Smooth muscle cell (in vitro differentiated cells): ENCODE results near the gene ATXN10. TPM values are rescaled to one million over a fixed set of nuclear protein-coding genes. Genes with fewer than 3 reads are reported as not detected.

Experiments used
- DNase-seq: peaks from one replicate; lab custom pipeline; 2025; ENCODE audit not compliant: unreplicated experiment; lab: John Stamatoyannopoulos, UW
- H2AFZ ChIP-seq: fragments of 200-600 bp; sonication (generic); 2 replicates; pipeline ENCODE4 v1.6.0; 2016; ENCODE audit warnings: antibody characterized with exemption, low read depth, mild to moderate bottlenecking
- H3F3A ChIP-seq: fragments of 200-600 bp; sonication (generic); 2 replicates; pipeline ENCODE4 v1.6.0; 2017; ENCODE audit warnings: antibody characterized with exemption, low read depth
- H3K27ac ChIP-seq: fragments of 200-600 bp; sonication (generic); 2 replicates; pipeline ENCODE4 v1.5.1; 2016; ENCODE audit warnings: low read depth, mild to moderate bottlenecking
- H3K27me3 ChIP-seq: fragments of 200-600 bp; sonication (generic); 2 replicates; pipeline ENCODE4 v1.6.1; 2016; ENCODE audit warnings: low read depth, mild to moderate bottlenecking
- H3K36me3 ChIP-seq: fragments of 200-600 bp; sonication (generic); 2 replicates; pipeline ENCODE4 v1.5.1; 2016; ENCODE audit warnings: low read depth
- H3K4me1 ChIP-seq: fragments of 200-600 bp; sonication (generic); 2 replicates; pipeline ENCODE4 v1.5.1; 2016; ENCODE audit warnings: low read depth
- H3K4me2 ChIP-seq: fragments of 200-600 bp; sonication (generic); 2 replicates; pipeline ENCODE4 v1.6.0; 2016; ENCODE audit warnings: mild to moderate bottlenecking
- H3K4me3 ChIP-seq: fragments of 200-600 bp; sonication (generic); 2 replicates; pipeline ENCODE4 v1.5.1; 2016; ENCODE audit warnings: mild to moderate bottlenecking
- H3K79me2 ChIP-seq: fragments of 200-600 bp; sonication (generic); 2 replicates; pipeline ENCODE4 v1.6.0; 2016; ENCODE audit warnings: low read depth, mild to moderate bottlenecking
- H3K9ac ChIP-seq: fragments of 200-600 bp; sonication (generic); 2 replicates; pipeline ENCODE4 v1.6.0; 2016; ENCODE audit warnings: low read depth
- H3K9me3 ChIP-seq: fragments of 200-600 bp; sonication (generic); replicated peaks from 2 replicates; pipeline ENCODE4 v1.5.1; 2016; ENCODE audit warnings: low read depth
- H4K20me1 ChIP-seq: fragments of 200-600 bp; sonication (generic); 2 replicates; pipeline ENCODE4 v1.6.0; 2016; ENCODE audit warnings: low read depth
- CTCF ChIP-seq: fragments of 200-600 bp; sonication (generic); IDR thresholded peaks from 2 replicates; pipeline ENCODE4 v1.5.1; 2017; ENCODE audit warnings: borderline replicate concordance, mild to moderate bottlenecking, antibody characterized with exemption; ENCODE audit not compliant: insufficient read depth, poor library complexity, severe bottlenecking
- WGBS: methylation state at CpG from one replicate; pipeline ENCODE4 v1.1.7; 2016; ENCODE audit warnings: low lambda C conversion rate; 5-methylcytosine and 5-hydroxymethylcytosine counted together
- polyA plus RNA-seq: library from polyadenylated mRNA; unstranded; fragments of >200 nt; fragmentation: Nextera tagmentation; extraction: Ambion mirVana; gene quantifications from 2 replicates; pipeline ENCODE4 v1.2.1, GENCODE V29; 2016
- total RNA-seq: library from RNA; depleted of rRNA; stranded (reverse); fragments of >200 nt; gene quantifications from 2 replicates; pipeline ENCODE4 v1.2.3, GENCODE V29; 2014

The ATXN10 gene
- total and polyA plus RNA-seq, 2 experiments from 2014 or later, result 117 to 131 TPM

GRCh38 chr22:45640941-45641621 lies 30.6 kb upstream of the ATXN10 start:
- Histone ChIP-seq H3K4me3 (no peak overlapping the region), H4K20me1 (no peaks in the 10 kb centered on the region), H3K36me3 (no peaks in the 10 kb centered on the region), H3K79me2 (no peaks in the 10 kb centered on the region), H3K4me1 (no peaks in the 10 kb centered on the region), H3K27me3 (peaks cover 14% of the 10 kb centered on the region), H3K4me2 (no peak overlapping the region), H2AFZ (no peak overlapping the region), H3K9me3 (no peaks in the 10 kb centered on the region), H3F3A (no peaks in the 10 kb centered on the region), H3K27ac (no peak overlapping the region), H3K9ac (no peak overlapping the region)
- 92% methylated on average over 24 of the region's 24 CpGs for WGBS
- no peak for TF ChIP-seq CTCF
- DNase-seq, result no peak

- 61% methylated on average over 2 of the region's 2 CpGs for WGBS
- Histone ChIP-seq H3K27ac (no peak overlapping the region), H3K4me3 (no peak overlapping the region), H3K9me3 (no peaks in the 10 kb centered on the region), H3K4me1 (no peaks in the 10 kb centered on the region), H3K36me3 (no peaks in the 10 kb centered on the region), H2AFZ (no peak overlapping the region), H3K4me2 (no peak overlapping the region), H3K9ac (no peak overlapping the region), H3K27me3 (peaks cover 14% of the 10 kb centered on the region), H4K20me1 (no peaks in the 10 kb centered on the region), H3K79me2 (no peaks in the 10 kb centered on the region), H3F3A (no peaks in the 10 kb centered on the region)
- TF ChIP-seq CTCF, result no peak
- DNase-seq, result no peak
Observed at GRCh38 chr22:45642986-45643385, 28.6 kb upstream of the ATXN10 start.

- TF ChIP-seq CTCF, result no peak
- WGBS, result 82% methylated on average over 12 of the region's 12 CpGs
- no peak for DNase-seq
Observed at GRCh38 chr22:45644714-45645113, 26.9 kb upstream of the ATXN10 start.

GRCh38 chr22:45645150-45645525 lies 26.5 kb upstream of the ATXN10 start:
- WGBS, result 62% methylated on average over 16 of the region's 16 CpGs
- H3K4me3 ChIP-seq, result no peak overlapping the region
- peak overlapping the region; percentile 70 for H3K4me2 ChIP-seq
- no peak for DNase-seq
- peaks cover 14% of the 10 kb centered on the region for H3K27me3 ChIP-seq
- H3K9ac ChIP-seq, result no peak overlapping the region
- H3K9me3 ChIP-seq, result no peaks in the 10 kb centered on the region
- H3K4me1 ChIP-seq, result no peaks in the 10 kb centered on the region
- no peak overlapping the region for H2AFZ ChIP-seq
- no peaks in the 10 kb centered on the region for H4K20me1 ChIP-seq
- H3F3A ChIP-seq, result no peaks in the 10 kb centered on the region
- TF ChIP-seq CTCF, result no peak
- H3K36me3 ChIP-seq, result no peaks in the 10 kb centered on the region
- no peak overlapping the region for H3K27ac ChIP-seq
- H3K79me2 ChIP-seq, result no peaks in the 10 kb centered on the region

More at GRCh38 chr22:45644714-45645113, 26.9 kb upstream of the ATXN10 start:
- no peaks in the 10 kb centered on the region for H3K36me3 ChIP-seq
- H3K79me2 ChIP-seq, result no peaks in the 10 kb centered on the region
- H2AFZ ChIP-seq, result no peak overlapping the region
- H3K27me3 ChIP-seq, result peaks cover 14% of the 10 kb centered on the region
- no peaks in the 10 kb centered on the region for H3K4me1 ChIP-seq
- H3F3A ChIP-seq, result no peaks in the 10 kb centered on the region
- no peak overlapping the region for H3K27ac ChIP-seq
- no peak overlapping the region for H3K4me3 ChIP-seq
- no peak overlapping the region for H3K9ac ChIP-seq
- no peaks in the 10 kb centered on the region for H4K20me1 ChIP-seq
- no peak overlapping the region for H3K4me2 ChIP-seq
- H3K9me3 ChIP-seq, result no peaks in the 10 kb centered on the region
